HepG2 (cell line): Measurements from ENCODE around the gene OR6S1. TPM values are rescaled to one million over a fixed set of nuclear protein-coding genes. Genes with fewer than 3 reads are reported as not detected.

Experiments
- BHLHE40 ChIP-seq: IDR thresholded peaks from 2 replicates; pipeline ENCODE4 v1.6.1; 2011; ENCODE audit warnings: low read length, improper control_type of control experiment
- ELF1 ChIP-seq: sonication (generic); formaldehyde crosslinking; IDR thresholded peaks from 2 replicates; pipeline ENCODE4 v1.4.0; 2020; ENCODE audit warnings: missing genetic modification reagents
- GMEB1 ChIP-seq: sonication (generic); formaldehyde crosslinking; IDR thresholded peaks from 2 replicates; pipeline ENCODE4 v1.5.1; 2020; ENCODE audit warnings: missing genetic modification reagents, mild to moderate bottlenecking, borderline replicate concordance
- KLF12 ChIP-seq: sonication (generic); formaldehyde crosslinking; IDR thresholded peaks from 2 replicates; pipeline ENCODE4 v1.4.0; 2020; ENCODE audit warnings: missing genetic modification reagents, borderline replicate concordance
- MTA3 ChIP-seq: sonication (generic); formaldehyde crosslinking; IDR thresholded peaks from 2 replicates; pipeline ENCODE4 v1.4.0; 2020; ENCODE audit warnings: missing genetic modification reagents
- PHF20 ChIP-seq: sonication (generic); formaldehyde crosslinking; IDR thresholded peaks from 2 replicates; pipeline ENCODE4 v1.5.0; 2020; ENCODE audit warnings: mild to moderate bottlenecking, missing genetic modification reagents
- REPIN1 ChIP-seq: sonication (generic); formaldehyde crosslinking; IDR thresholded peaks from 2 replicates; pipeline ENCODE4 v1.8.0; 2022; ENCODE audit warnings: missing genetic modification reagents, low read depth, mild to moderate bottlenecking, borderline replicate concordance
- SAP130 ChIP-seq: IDR thresholded peaks from 2 replicates; pipeline ENCODE4 v1.6.1; 2016; ENCODE audit warnings: low read depth
- ZFP91 ChIP-seq: sonication (generic); formaldehyde crosslinking; IDR thresholded peaks from 2 replicates; pipeline ENCODE4 v1.9.0; 2022; ENCODE audit warnings: missing genetic modification reagents, mild to moderate bottlenecking, borderline replicate concordance
- ZFYVE20 ChIP-seq: sonication (generic); formaldehyde crosslinking; IDR thresholded peaks from 2 replicates; pipeline ENCODE4 v1.8.0; 2023; ENCODE audit warnings: low read depth, mild to moderate bottlenecking, moderate library complexity, missing genetic modification reagents, borderline replicate concordance
- ZHX1 ChIP-seq: sonication (generic); formaldehyde crosslinking; IDR thresholded peaks from 2 replicates; pipeline ENCODE4 v1.8.1; 2022; ENCODE audit warnings: low read depth, mild to moderate bottlenecking, missing genetic modification reagents
- ZNF331 ChIP-seq: sonication (generic); formaldehyde crosslinking; IDR thresholded peaks from 2 replicates; pipeline ENCODE4 v1.4.0; 2020; ENCODE audit warnings: missing genetic modification reagents
- ZNF577 ChIP-seq: sonication (generic); formaldehyde crosslinking; IDR thresholded peaks from 2 replicates; pipeline ENCODE4 v1.4.0; 2020; ENCODE audit warnings: mild to moderate bottlenecking, low read depth, missing genetic modification reagents, borderline replicate concordance
- polyA plus RNA-seq, 8 experiments: library from polyadenylated mRNA; depleted of rRNA in 3 of 8; stranded (reverse) in 7 of 8; unstranded in 1 of 8; fragments of >200 nt; fragmentation: Illumina TruSeq in 4 of 8; extraction: Trizol in 4 of 8; gene quantifications; 2 replicates each; pipeline versions ENCODE4 v1.2.1 to v1.2.3, GENCODE V29; 2011 to 2016; ENCODE audit warnings: low read depth in 4 of 8, missing spikeins in 1 of 8, mixed read lengths in 1 of 8; ENCODE audit not compliant: insufficient read depth in 1 of 8
- total RNA-seq, 5 experiments: library from RNA; depleted of rRNA; stranded (reverse); fragments of >200 nt; fragmentation: Illumina TruSeq; extraction: Trizol; gene quantifications; 2 replicates each; pipeline ENCODE4 v1.2.3, GENCODE V29; 2016; ENCODE audit warnings: low read depth in 1 of 5
- TF ChIP-seq, protein P1 (sequence below): sonication (generic); formaldehyde crosslinking; IDR thresholded peaks from 2 replicates; pipeline ENCODE4; 2020; ENCODE audit warnings: missing genetic modification reagents, mild to moderate bottlenecking, borderline replicate concordance
- TF ChIP-seq, protein P2 (sequence below): sonication (generic); formaldehyde crosslinking; IDR thresholded peaks from 2 replicates; pipeline ENCODE4 v1.5.1; 2020; ENCODE audit warnings: missing genetic modification reagents, mild to moderate bottlenecking, borderline replicate concordance

The OR6S1 gene
- total and polyA plus RNA-seq, 2 of the 13 experiments (the other 11 are each of a cell fraction or from before 2014, with no cell fraction given) = 0.09 TPM; not detected in 1

DNA sequence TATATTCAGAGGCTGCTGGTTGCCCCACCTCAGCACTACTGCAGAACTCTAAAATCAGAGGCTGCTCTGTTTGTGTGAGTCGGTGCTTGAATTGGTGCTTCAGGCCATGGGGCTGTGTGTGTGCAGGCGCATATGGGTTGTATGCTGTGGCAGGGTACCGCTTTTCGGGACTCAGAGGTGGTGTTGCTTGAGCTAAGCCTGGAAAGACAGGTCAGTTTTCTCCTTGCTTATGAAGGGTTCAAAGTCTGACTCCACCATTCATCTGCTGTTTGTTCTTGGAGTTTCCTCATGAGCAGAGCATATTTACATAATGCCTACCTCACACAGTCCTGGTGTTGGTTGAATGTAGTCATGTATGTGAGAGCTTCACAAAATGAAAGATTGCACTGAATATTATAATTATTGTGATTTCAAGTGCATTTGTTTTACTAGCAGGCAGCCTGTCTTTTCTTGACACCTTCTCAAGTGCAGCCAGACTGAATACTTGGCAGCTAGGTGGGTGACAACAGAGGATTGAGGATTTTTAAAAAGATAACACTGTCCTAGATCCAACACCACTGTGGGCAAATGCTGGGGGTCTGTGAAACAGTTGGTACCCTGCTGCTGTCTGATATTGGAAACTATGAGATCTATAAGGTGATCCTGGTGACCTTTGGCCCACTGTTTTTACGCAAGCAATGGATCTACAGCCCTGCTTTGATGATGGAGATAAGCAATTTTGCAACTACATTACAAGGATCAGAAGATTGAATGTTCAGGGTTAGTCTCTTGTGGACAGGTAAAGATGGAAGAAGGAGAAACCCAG, 46.1 kb upstream of the OR6S1 start (continued):
- TF ChIP-seq, protein P1, sequence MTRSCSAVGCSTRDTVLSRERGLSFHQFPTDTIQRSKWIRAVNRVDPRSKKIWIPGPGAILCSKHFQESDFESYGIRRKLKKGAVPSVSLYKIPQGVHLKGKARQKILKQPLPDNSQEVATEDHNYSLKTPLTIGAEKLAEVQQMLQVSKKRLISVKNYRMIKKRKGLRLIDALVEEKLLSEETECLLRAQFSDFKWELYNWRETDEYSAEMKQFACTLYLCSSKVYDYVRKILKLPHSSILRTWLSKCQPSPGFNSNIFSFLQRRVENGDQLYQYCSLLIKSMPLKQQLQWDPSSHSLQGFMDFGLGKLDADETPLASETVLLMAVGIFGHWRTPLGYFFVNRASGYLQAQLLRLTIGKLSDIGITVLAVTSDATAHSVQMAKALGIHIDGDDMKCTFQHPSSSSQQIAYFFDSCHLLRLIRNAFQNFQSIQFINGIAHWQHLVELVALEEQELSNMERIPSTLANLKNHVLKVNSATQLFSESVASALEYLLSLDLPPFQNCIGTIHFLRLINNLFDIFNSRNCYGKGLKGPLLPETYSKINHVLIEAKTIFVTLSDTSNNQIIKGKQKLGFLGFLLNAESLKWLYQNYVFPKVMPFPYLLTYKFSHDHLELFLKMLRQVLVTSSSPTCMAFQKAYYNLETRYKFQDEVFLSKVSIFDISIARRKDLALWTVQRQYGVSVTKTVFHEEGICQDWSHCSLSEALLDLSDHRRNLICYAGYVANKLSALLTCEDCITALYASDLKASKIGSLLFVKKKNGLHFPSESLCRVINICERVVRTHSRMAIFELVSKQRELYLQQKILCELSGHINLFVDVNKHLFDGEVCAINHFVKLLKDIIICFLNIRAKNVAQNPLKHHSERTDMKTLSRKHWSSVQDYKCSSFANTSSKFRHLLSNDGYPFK (CRISPR knock-in tag) = no peak
- TF ChIP-seq ELF1 (CRISPR knock-in tag) (no peak; the same call in 1 of the 2 replicates), ZFYVE20 (CRISPR knock-in tag) (no peak), BHLHE40 (no peak), KLF12 (peak; percentile 45; the same call in 1 of the 2 replicates), SAP130 (CRISPR knock-in tag) (peak; percentile 88), PHF20 (CRISPR knock-in tag) (no peak), ZHX1 (CRISPR knock-in tag) (no peak), GMEB1 (CRISPR knock-in tag) (no peak; the same call in 1 of the 2 replicates), MTA3 (CRISPR knock-in tag) (no peak), REPIN1 (0 out of 2 replicates have a peak, but pooled peaks have one; percentile 15), ZNF331 (CRISPR knock-in tag) (peak; percentile 25; the same call in 1 of the 2 replicates), ZFP91 (CRISPR knock-in tag) (no peak), ZNF577 (CRISPR knock-in tag) (no peak)
- TF ChIP-seq, protein P2, sequence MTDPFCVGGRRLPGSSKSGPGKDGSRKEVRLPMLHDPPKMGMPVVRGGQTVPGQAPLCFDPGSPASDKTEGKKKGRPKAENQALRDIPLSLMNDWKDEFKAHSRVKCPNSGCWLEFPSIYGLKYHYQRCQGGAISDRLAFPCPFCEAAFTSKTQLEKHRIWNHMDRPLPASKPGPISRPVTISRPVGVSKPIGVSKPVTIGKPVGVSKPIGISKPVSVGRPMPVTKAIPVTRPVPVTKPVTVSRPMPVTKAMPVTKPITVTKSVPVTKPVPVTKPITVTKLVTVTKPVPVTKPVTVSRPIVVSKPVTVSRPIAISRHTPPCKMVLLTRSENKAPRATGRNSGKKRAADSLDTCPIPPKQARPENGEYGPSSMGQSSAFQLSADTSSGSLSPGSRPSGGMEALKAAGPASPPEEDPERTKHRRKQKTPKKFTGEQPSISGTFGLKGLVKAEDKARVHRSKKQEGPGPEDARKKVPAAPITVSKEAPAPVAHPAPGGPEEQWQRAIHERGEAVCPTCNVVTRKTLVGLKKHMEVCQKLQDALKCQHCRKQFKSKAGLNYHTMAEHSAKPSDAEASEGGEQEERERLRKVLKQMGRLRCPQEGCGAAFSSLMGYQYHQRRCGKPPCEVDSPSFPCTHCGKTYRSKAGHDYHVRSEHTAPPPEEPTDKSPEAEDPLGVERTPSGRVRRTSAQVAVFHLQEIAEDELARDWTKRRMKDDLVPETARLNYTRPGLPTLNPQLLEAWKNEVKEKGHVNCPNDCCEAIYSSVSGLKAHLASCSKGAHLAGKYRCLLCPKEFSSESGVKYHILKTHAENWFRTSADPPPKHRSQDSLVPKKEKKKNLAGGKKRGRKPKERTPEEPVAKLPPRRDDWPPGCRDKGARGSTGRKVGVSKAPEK (CRISPR knock-in tag) = no peak
